DOHH2 (cell line): Measurements from ENCODE around the gene FBXO28.

Experiments used
- EZH2phosphoT487 ChIP-seq: fragments of 200-600 bp; sonication (generic); IDR thresholded peaks from 2 replicates; pipeline ENCODE4 v1.6.1; 2017; ENCODE audit warnings: borderline replicate concordance, mild to moderate bottlenecking, antibody characterized with exemption, low read length, moderate library complexity, mixed read lengths
- TF ChIP-seq, protein P1 (sequence below): fragments of 200-600 bp; sonication (generic); IDR thresholded peaks from one replicate; pipeline ENCODE4 v1.5.1; 2014; ENCODE audit warnings: antibody characterized with exemption, mild to moderate bottlenecking, low read depth, low read length; ENCODE audit not compliant: poor library complexity, severe bottlenecking

- TF ChIP-seq, protein P1, sequence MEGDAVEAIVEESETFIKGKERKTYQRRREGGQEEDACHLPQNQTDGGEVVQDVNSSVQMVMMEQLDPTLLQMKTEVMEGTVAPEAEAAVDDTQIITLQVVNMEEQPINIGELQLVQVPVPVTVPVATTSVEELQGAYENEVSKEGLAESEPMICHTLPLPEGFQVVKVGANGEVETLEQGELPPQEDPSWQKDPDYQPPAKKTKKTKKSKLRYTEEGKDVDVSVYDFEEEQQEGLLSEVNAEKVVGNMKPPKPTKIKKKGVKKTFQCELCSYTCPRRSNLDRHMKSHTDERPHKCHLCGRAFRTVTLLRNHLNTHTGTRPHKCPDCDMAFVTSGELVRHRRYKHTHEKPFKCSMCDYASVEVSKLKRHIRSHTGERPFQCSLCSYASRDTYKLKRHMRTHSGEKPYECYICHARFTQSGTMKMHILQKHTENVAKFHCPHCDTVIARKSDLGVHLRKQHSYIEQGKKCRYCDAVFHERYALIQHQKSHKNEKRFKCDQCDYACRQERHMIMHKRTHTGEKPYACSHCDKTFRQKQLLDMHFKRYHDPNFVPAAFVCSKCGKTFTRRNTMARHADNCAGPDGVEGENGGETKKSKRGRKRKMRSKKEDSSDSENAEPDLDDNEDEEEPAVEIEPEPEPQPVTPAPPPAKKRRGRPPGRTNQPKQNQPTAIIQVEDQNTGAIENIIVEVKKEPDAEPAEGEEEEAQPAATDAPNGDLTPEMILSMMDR = no peak
- TF ChIP-seq EZH2phosphoT487 = no peak
Measured at GRCh38 chr1:224168859-224169380, 55.0 kb downstream of the FBXO28 start.
